Right renal pelvis (tissue), 4 donors: ENCODE measurements around the gene NIPSNAP3A. TPM values are rescaled to one million over a fixed set of nuclear protein-coding genes. Genes with fewer than 3 reads are reported as not detected.
A peak's percentile ranks its signal among the peaks of the same experiment; 100 is the strongest.
"Not testable (repeated sequence)": the region's sequence is repeated elsewhere in the genome, so short reads cannot be mapped to it uniquely, and the experiment has no call there.

Source experiments
- DNase-seq, 4 donors: peaks; one replicate each; pipeline ENCODE4 v3.0.0-alpha.2; 2013; ENCODE audit warnings: low read depth in 4 of 4, low spot score in 3 of 4, missing footprints in 1 of 4
- polyA plus RNA-seq, 4 donors: library from polyadenylated mRNA; unstranded; fragments of 120-200 nt; gene quantifications; one replicate each; pipeline ENCODE4 v1.2.1, GENCODE V29; 2013; ENCODE audit not compliant: insufficient read length in 4 of 4

The NIPSNAP3A gene
- polyA plus RNA-seq: 10 to 100 TPM; 53.4 to 65.6 (median 61.0) TPM

DNA sequence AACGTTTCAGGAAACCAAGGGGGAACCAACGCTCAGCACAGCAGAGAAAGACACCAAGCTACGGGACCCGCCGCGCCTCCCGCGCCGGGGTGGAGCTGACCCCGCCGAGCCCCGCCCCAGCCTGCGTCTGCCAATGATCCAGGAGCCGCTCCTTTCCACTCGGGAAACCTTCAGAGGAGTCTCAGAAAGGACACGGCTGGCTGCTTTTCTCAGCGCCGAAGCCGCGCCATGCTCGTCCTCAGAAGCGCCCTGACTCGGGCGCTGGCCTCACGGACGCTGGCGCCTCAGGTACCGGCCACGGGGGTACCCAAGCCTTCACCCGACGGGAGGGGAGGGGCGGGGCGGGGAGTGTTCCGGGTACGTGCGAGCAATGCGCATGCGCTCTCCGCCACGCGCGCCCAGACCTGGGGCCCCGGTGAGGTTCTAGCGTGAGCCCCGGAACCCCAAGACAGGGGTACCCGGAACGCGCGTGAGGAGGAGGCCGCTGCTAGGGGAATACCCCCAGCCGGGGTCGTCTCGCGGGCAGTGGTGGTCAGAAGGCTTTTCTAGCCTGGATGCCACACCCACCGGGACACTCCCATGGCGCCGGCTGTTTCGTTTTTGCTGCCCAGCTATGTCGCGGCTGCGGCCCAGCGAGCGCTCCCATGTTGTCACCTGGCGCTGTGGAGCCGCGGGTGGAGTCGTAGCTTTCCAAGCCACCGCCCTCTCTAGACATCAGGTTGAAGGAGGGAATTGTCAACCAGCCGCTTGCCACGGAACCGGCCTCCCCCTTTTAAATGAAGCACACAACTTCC, at the start of gene NIPSNAP3A:
Gene NIPSNAP3A, plus strand, starts transcription at position 119 of the 794 bp plus-strand sequence. Its CDS starts 110 bp downstream, at position 229.
- DNase-seq: peak; percentile 69 to 84 (median 74)

DNA sequence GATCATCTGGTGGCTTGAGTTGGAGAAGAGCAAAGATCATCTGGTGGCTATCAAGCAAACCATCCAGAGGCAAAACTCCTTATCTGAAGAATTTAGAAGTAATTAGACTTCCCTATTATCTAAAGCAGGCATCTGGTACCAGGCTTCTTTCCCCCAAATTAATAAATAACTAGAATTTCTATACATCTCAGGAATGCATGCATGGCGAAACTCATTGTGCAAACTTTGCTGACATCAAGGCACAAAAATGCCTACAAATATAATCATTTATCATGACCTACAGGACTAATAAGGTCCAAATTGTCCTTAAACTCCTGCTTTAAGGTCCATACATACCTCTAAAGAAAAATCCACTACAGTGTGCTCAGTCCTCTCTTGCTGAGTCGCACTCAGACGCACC, 47.2 kb upstream of the NIPSNAP3A start:
- DNase-seq: no peak

GRCh38 chr9:104708737-104709136, 38.7 kb upstream of the NIPSNAP3A start:
- not testable (repeated sequence) for DNase-seq

DNA sequence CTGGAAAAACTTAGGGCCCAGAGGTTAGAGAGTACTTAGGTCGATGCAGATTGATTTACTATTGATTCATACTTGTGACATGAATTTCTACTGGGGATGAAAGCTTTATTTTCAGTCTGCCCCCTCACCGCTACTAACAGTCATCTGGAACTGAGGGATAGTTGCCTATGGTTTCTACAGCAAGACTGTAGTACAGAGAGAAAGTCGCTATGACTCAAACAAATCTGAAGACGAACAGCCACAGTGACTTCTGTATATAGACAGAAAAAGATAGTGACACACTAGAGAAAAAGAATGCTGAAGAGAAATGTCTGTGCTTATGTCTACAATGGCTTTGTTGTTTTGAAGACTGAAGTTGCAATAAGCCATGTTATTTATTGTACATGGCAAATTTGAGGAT, 35.9 kb upstream of the NIPSNAP3A start:
- no peak for DNase-seq

DNA sequence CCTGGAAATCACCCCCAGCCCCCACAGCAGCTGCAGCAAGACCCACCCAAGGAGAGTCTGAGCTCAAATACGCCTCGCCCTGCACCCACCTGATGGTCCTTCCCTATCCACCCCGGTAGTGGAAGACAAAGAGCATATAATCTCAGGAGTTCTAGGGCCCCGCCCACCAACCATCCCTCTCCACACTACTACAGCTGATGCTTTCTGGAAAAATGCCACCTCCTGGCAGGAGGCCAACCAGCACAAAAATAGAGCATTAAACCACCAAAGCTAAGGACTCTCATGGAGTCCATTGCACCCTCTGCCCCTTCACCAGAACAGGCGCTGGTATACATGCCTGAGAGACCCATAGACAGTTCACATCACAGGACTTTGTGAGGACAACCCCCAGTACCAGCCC, 22.5 kb upstream of the NIPSNAP3A start:
- no peak for DNase-seq

DNA sequence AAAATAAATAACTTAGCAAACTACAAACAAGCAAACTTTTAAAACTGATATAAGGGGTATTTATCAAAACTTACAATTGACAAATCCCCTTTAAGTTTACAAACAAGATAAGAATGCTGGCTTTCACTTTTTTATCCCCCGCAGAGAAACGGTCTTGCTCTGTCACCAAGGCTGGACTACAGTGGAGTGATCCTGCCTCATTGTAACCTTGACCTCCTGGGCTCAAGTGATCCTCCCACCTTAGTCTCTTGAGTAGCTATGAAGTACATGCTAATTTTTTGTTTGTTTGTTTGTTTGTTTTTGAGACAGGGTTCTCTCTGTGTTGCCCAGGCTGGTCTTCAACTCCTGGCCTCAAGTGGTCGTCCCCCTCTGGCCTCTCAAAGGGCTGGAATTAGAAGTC, 9.0 kb upstream of the NIPSNAP3A start:
- no peak for DNase-seq

- no peak for DNase-seq
Observed at GRCh38 chr9:104740621-104741020, 6.9 kb upstream of the NIPSNAP3A start.

- DNase-seq: peak; percentile 49 to 55 (median 52)
Observed at GRCh38 chr9:104743376-104743985, 4.0 kb upstream of the NIPSNAP3A start.

- no peak for DNase-seq
Observed at GRCh38 chr9:104745852-104746251, 1.6 kb upstream of the NIPSNAP3A start.

DNA sequence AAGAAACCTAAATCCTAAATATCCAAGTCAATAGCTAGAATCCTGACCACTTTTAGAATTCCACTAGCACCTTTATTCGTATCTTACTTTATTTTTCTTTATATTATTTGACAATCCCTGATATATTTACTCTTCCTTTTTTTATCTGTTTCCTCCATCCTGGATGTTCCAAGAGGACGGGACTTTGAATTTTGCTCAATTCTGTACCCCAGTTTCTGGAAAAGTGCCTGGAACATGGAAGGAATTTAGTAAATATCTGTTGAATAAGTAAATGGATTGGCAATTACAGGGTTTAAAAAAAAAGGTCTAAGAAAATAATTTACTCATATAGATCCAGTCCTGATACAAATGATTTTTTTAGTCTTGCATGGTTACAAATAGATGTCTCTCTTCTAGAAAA, 1.2 kb upstream of the NIPSNAP3A start:
- no peak for DNase-seq

GRCh38 chr9:104746798-104747197, 685 bp upstream of the NIPSNAP3A start:
- no peak for DNase-seq

- DNase-seq: peak in 1 of 4 donors; percentile 15
Observed at GRCh38 chr9:104747245-104747564, 278 bp upstream of the NIPSNAP3A start.

DNA sequence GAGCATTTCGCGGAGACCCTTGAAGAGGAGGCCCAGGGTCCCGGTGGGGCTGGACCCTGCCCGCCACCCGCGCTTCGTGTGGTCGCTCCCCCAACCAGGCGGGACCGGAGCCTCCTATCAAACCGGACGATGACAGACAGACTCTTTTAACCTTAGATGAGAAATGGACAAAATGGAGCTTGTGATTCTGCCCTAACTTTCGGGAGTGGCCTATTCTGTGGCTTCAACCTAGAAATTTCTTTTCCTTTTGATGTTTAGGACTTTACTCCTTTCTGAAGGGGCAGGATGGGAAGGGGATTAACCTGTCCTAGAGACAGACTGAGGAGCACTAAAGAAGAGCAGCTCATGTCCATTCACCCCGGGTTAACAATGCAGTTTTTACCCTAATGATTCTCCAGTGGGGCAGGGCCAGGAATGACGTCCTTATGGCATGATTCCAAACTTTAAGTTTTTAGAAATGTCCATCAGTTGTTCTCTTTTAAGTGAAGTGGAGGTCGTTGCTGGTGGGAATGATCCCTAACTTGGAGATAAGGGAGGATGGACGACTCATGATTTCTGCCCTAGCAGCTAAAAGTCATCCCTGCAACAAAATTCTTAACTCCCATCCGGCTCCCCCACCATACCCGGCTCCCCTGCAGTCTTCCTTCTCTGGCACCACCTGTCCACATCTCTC, 1.0 kb downstream of the NIPSNAP3A start:
- peak in 3 of 4 donors; percentile 27 to 37 (median 36) for DNase-seq

GRCh38 chr9:104750185-104750767, 2.8 kb downstream of the NIPSNAP3A start:
- DNase-seq: no peak

DNA sequence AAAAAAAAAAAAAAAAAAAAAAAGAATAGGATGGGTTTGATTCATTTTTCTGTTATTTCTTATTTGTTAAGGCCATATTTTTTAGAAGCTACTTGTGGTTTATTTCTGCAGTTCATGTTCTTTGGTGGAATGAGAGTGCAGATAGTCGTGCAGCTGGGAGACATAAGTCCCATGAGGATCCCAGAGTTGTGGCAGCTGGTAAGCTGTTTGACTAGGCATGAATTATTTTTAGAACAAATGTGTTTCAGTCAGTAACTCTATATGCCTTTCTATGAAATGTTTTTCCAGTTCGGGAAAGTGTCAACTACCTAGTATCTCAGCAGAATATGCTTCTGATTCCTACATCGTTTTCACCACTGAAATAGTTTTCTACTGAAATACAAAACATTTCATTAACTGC, 11.5 kb downstream of the NIPSNAP3A start:
- DNase-seq: no peak

DNA sequence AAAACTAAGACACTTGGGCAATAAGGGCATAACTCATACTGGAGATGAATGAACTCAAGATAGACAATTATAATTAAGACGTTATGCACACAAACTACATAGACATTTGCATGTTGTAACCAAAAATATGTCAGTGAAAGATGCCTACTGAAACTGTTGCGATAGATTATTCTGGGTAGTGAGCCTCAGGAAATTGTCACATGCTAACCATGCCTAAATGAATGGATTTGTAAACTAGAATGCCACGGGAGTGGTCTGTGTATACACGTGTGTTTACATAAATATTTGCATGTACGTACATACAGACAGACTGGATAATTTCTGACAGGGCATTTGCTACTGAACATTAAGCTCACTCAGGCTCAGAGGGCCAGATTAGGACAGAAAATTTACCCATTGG, 17.7 kb downstream of the NIPSNAP3A start:
- no peak for DNase-seq

- no peak for DNase-seq
Observed at GRCh38 chr9:104766025-104766424, 18.5 kb downstream of the NIPSNAP3A start.

GRCh38 chr9:104767507-104767906, 20.0 kb downstream of the NIPSNAP3A start:
- DNase-seq: no peak

- not testable (repeated sequence) for DNase-seq
Observed at GRCh38 chr9:104769029-104769428, 21.5 kb downstream of the NIPSNAP3A start.

DNA sequence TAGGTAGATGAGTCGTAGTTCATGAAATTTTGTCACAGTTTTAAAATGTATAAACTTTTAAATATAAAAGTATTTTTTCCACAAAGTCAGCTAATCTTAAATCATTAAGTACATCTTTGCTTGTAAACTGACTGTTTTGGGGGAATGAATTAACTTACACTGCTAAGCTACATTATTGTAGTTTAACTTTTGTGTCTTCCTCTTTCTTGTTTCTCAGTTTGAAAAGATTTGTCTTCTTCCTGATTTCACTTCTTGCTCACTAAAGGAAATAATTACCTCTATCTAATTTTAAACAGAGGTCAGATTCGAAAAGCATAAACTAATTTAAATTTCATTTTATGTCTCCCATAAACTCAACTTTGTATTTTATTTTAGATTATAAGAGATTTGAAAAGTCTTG, 22.2 kb downstream of the NIPSNAP3A start:
- no peak for DNase-seq
